Measurements from ENCODE around the gene DDI1. TPM values are rescaled to one million over a fixed set of nuclear protein-coding genes. Genes with fewer than 3 reads are reported as not detected.

DDI1 gene
- total and polyA plus RNA-seq, 9 of the 15 experiments (the other 6 are each of a cell fraction or from before 2014, with no cell fraction given): not detected

DNA sequence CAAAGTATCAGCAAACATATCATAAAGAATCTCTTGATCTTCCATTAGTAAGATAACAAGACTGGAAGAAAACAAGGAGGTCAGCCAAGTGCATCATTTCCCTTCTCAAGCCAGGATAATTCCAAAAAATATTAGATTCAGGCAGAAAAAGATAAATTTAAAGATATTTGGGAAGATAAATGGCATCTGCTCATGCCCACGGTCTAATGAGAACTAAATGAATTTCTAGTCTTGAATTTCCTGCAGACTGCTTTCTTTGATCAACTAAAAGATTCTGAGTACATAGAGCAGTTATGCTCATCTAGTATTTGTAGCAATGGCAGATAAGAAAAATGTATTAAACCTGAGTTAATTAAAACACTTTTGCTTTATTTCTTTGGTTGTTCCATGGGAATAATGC, 31.1 kb downstream of the DDI1 start:
- no peak overlapping the region for H3K4me3 ChIP-seq
- no peaks in the 10 kb centered on the region for H4K20me1 ChIP-seq (replicated peaks; ENCODE audit: control insufficient read depth, insufficient read depth, low read length)
- DNase-seq (ENCODE audit: extremely low read depth in 1 of 4, low spot score in 3 of 4) (no peak), ATAC-seq (no peak), FAIRE-seq (no peak)
- intact Hi-C loops (cut with micrococcal nuclease): no loop called here
- H3K9me1 ChIP-seq (ENCODE audit: control insufficient read depth, insufficient read depth, low read length): no peaks in the 10 kb centered on the region
- no peak overlapping the region for H3K27ac ChIP-seq (ENCODE audit: extremely low read depth, low read depth, low read length)
- in situ Hi-C loops (cut with MboI): no loop called here
- H3K79me2 ChIP-seq (ENCODE audit: control insufficient read depth, insufficient read depth, low read length): no peaks in the 10 kb centered on the region
- no peaks in the 10 kb centered on the region for H3K4me1 ChIP-seq (replicated peaks in 1 of 2; ENCODE audit: control insufficient read depth in 2 of 2, insufficient read depth in 2 of 2, low read length in 2 of 2)
- no peak overlapping the region for H2AFZ ChIP-seq (ENCODE audit: low read depth, low read length)
- no peaks in the 10 kb centered on the region for H3K36me3 ChIP-seq (ENCODE audit: control insufficient read depth, insufficient read depth, low read length)
- 8% methylated on average over 1 of the region's 1 CpG for WGBS (ENCODE audit: insufficient coverage, low coverage, missing lambda C conversion rate)
- no TSS peak for BruUV-seq (replicated peaks)
- no peak overlapping the region for H3K4me2 ChIP-seq (ENCODE audit: insufficient read depth, low read length)
- H3K9ac ChIP-seq (ENCODE audit: insufficient read depth in 1 of 2, low read depth in 2 of 2, low read length in 2 of 2): no peak overlapping the region
- ChIA-PET CTCF (ENCODE audit: low intra/inter-chr PET ratio) (no interaction called here), POLR2A (no interaction called here)
- H3K27me3 ChIP-seq (ENCODE audit: control insufficient read depth in 2 of 2, insufficient read depth in 2 of 2, low read length in 2 of 2): no peaks in the 10 kb centered on the region
- no peaks in the 10 kb centered on the region for H3K9me3 ChIP-seq (replicated peaks; ENCODE audit: control insufficient read depth, insufficient read depth, low read depth, low read length)
- no peak for TF ChIP-seq ILF3 (IDR thresholded peaks at IDR 0.05; ENCODE audit: borderline replicate concordance)
- TF ChIP-seq, protein P1, sequence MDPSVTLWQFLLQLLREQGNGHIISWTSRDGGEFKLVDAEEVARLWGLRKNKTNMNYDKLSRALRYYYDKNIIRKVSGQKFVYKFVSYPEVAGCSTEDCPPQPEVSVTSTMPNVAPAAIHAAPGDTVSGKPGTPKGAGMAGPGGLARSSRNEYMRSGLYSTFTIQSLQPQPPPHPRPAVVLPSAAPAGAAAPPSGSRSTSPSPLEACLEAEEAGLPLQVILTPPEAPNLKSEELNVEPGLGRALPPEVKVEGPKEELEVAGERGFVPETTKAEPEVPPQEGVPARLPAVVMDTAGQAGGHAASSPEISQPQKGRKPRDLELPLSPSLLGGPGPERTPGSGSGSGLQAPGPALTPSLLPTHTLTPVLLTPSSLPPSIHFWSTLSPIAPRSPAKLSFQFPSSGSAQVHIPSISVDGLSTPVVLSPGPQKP (CRISPR knock-in tag; IDR thresholded peaks at IDR 0.05): no peak
- TF ChIP-seq NR3C1 (CRISPR knock-in tag; IDR thresholded peaks at IDR 0.05): no peak
- TF ChIP-seq MCM7 (IDR thresholded peaks at IDR 0.05): no peak
- TF ChIP-seq, protein P2, sequence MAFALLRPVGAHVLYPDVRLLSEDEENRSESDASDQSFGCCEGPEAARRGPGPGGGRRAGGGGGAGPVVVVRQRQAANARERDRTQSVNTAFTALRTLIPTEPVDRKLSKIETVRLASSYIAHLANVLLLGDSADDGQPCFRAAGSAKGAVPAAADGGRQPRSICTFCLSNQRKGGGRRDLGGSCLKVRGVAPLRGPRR (CRISPR knock-in tag; IDR thresholded peaks at IDR 0.05): no peak
- TF ChIP-seq TSC22D4 (tag; IDR thresholded peaks at IDR 0.05): no peak
- TF ChIP-seq, protein P3, sequence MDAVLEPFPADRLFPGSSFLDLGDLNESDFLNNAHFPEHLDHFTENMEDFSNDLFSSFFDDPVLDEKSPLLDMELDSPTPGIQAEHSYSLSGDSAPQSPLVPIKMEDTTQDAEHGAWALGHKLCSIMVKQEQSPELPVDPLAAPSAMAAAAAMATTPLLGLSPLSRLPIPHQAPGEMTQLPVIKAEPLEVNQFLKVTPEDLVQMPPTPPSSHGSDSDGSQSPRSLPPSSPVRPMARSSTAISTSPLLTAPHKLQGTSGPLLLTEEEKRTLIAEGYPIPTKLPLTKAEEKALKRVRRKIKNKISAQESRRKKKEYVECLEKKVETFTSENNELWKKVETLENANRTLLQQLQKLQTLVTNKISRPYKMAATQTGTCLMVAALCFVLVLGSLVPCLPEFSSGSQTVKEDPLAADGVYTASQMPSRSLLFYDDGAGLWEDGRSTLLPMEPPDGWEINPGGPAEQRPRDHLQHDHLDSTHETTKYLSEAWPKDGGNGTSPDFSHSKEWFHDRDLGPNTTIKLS (IDR thresholded peaks at IDR 0.05; ENCODE audit: borderline replicate concordance, low read depth): no peak
- TF ChIP-seq RUNX1 (IDR thresholded peaks at IDR 0.05; ENCODE audit: low read depth): no peak
- TF ChIP-seq KLF13 (tag; IDR thresholded peaks at IDR 0.05; ENCODE audit: borderline replicate concordance, low read depth): no peak
- TF ChIP-seq BCL6 (CRISPR knock-in tag; IDR thresholded peaks at IDR 0.05): no peak
- TF ChIP-seq, protein P4, sequence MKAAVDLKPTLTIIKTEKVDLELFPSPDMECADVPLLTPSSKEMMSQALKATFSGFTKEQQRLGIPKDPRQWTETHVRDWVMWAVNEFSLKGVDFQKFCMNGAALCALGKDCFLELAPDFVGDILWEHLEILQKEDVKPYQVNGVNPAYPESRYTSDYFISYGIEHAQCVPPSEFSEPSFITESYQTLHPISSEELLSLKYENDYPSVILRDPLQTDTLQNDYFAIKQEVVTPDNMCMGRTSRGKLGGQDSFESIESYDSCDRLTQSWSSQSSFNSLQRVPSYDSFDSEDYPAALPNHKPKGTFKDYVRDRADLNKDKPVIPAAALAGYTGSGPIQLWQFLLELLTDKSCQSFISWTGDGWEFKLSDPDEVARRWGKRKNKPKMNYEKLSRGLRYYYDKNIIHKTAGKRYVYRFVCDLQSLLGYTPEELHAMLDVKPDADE (conservative IDR thresholded peaks at IDR 0.05; ENCODE audit: control insufficient read depth, low read depth, low read length): no peak
- TF ChIP-seq POLR2AphosphoS2 (IDR thresholded peaks at IDR 0.05; ENCODE audit: low read length): no peak
- TF ChIP-seq SP1 (CRISPR knock-in tag; IDR thresholded peaks at IDR 0.05): no peak
- no peak for TF ChIP-seq CHD1 (IDR thresholded peaks at IDR 0.05; ENCODE audit: low read length)
- TF ChIP-seq, protein P5, sequence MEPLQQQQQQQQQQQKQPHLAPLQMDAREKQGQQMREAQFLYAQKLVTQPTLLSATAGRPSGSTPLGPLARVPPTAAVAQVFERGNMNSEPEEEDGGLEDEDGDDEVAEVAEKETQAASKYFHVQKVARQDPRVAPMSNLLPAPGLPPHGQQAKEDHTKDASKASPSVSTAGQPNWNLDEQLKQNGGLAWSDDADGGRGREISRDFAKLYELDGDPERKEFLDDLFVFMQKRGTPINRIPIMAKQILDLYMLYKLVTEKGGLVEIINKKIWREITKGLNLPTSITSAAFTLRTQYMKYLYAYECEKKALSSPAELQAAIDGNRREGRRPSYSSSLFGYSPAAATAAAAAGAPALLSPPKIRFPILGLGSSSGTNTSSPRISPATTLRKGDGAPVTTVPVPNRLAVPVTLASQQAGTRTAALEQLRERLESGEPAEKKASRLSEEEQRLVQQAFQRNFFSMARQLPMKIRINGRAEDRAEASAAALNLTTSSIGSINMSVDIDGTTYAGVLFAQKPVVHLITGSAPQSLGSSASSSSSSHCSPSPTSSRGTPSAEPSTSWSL (CRISPR knock-in tag; IDR thresholded peaks at IDR 0.05; ENCODE audit: borderline replicate concordance): no peak
- TF ChIP-seq PTBP1 (IDR thresholded peaks at IDR 0.05; ENCODE audit: low read depth, low read length): no peak
- TF ChIP-seq, protein P6, sequence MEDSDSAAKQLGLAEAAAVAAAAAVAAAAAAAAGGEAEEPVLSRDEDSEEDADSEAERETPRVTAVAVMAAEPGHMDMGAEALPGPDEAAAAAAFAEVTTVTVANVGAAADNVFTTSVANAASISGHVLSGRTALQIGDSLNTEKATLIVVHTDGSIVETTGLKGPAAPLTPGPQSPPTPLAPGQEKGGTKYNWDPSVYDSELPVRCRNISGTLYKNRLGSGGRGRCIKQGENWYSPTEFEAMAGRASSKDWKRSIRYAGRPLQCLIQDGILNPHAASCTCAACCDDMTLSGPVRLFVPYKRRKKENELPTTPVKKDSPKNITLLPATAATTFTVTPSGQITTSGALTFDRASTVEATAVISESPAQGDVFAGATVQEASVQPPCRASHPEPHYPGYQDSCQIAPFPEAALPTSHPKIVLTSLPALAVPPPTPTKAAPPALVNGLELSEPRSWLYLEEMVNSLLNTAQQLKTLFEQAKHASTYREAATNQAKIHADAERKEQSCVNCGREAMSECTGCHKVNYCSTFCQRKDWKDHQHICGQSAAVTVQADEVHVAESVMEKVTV (CRISPR knock-in tag; IDR thresholded peaks at IDR 0.05): no peak
